ENCODE data around the gene IGSF9B.

Gene IGSF9B

DNA sequence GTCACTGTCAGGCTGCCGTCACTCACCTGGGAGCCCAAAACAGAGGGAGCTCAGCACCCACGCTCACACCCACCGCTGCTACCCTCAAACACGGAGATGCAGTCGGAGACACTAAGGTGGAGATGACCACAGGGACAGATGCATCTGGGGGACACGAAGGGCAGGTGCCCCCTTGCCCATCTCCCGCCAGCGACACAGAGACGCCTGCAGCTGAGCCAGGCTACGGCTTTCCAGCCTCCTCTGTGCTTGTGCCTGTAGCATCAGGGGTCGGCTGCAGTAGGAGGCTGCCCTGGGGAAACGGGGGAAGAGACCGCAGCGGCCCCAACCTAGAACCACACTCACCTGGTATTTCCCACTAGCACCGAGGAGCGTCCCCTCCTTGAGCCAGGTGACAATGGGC lies 19.3 kb downstream of the IGSF9B start:
- no peak overlapping the region for H3K27ac Mint-ChIP-seq
- TF ChIP-seq, protein P1, sequence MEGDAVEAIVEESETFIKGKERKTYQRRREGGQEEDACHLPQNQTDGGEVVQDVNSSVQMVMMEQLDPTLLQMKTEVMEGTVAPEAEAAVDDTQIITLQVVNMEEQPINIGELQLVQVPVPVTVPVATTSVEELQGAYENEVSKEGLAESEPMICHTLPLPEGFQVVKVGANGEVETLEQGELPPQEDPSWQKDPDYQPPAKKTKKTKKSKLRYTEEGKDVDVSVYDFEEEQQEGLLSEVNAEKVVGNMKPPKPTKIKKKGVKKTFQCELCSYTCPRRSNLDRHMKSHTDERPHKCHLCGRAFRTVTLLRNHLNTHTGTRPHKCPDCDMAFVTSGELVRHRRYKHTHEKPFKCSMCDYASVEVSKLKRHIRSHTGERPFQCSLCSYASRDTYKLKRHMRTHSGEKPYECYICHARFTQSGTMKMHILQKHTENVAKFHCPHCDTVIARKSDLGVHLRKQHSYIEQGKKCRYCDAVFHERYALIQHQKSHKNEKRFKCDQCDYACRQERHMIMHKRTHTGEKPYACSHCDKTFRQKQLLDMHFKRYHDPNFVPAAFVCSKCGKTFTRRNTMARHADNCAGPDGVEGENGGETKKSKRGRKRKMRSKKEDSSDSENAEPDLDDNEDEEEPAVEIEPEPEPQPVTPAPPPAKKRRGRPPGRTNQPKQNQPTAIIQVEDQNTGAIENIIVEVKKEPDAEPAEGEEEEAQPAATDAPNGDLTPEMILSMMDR (IDR thresholded peaks at IDR 0.05; ENCODE audit: unreplicated experiment in 3 of 3): no peak
- H3K4me3 Mint-ChIP-seq: no peak overlapping the region

DNA sequence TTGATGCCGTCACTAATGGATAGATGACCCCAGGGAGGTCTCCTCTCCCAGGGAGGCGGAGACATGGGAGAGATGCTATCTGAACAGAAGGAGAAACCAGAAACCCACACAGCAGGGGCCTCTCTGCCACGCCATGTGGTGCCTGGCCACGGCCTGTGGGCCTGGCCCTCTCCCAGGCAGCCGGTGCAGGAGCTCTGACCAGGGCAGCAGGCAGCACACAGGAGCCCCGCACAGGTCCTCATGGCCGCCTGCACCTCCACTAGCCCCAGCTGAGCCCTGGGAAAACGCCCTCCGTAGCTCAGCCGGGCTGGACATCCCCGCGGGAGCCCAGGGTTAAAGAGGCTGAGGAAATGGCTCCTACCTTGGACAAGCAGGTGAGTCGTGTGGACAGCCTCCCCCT lies 19.8 kb downstream of the IGSF9B start:
- no peak overlapping the region for H3K4me3 Mint-ChIP-seq
- H3K4me1 Mint-ChIP-seq: peaks cover 6% of the 10 kb centered on the region
- TF ChIP-seq, protein P1 (IDR thresholded peaks at IDR 0.05; ENCODE audit: unreplicated experiment in 3 of 3): no peak
- peaks cover 31% of the 10 kb centered on the region for H3K36me3 Mint-ChIP-seq (ENCODE audit: low read depth)
- H3K27me3 Mint-ChIP-seq (ENCODE audit: low read depth): peaks cover 14% of the 10 kb centered on the region
- no peaks in the 10 kb centered on the region for H3K9me3 Mint-ChIP-seq
- H3K27ac Mint-ChIP-seq: no peak overlapping the region

More for the DNA sequence above, 19.3 kb downstream of the IGSF9B start:
- H3K27me3 Mint-ChIP-seq (ENCODE audit: low read depth): peaks cover 14% of the 10 kb centered on the region
- H3K9me3 Mint-ChIP-seq: no peaks in the 10 kb centered on the region
- H3K4me1 Mint-ChIP-seq: peaks cover 6% of the 10 kb centered on the region
- peaks cover 31% of the 10 kb centered on the region for H3K36me3 Mint-ChIP-seq (ENCODE audit: low read depth)

DNA sequence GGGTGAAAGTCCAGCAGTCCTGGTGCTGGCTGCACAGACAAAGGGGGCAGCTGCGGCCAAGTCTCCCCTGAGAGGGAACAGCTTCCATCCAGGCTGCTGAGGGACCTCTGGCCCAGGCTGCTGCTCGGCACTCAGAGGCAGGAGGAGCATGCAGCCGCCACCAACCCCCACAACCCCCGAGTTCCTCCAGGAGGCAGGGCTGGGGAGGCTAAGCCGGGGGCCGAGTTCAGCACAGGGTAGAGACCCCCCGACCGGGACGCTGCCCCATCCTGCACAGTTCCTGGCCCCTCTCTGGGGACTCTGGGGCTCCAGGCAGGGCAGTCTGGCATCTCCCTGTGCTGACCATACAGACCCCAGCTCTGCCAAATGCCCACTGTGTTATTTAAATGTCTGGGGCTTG lies 20.2 kb downstream of the IGSF9B start:
- H3K4me3 Mint-ChIP-seq: no peak overlapping the region
- H3K36me3 Mint-ChIP-seq (ENCODE audit: low read depth): peaks cover 28% of the 10 kb centered on the region
- peaks cover 14% of the 10 kb centered on the region for H3K27me3 Mint-ChIP-seq (ENCODE audit: low read depth)
- H3K4me1 Mint-ChIP-seq: peaks cover 6% of the 10 kb centered on the region
- no peaks in the 10 kb centered on the region for H3K9me3 Mint-ChIP-seq
- peak overlapping the region in 1 of 3 experiments; percentile 76 for H3K27ac Mint-ChIP-seq
- TF ChIP-seq, protein P1 (IDR thresholded peaks at IDR 0.05; ENCODE audit: unreplicated experiment in 3 of 3): no peak

DNA sequence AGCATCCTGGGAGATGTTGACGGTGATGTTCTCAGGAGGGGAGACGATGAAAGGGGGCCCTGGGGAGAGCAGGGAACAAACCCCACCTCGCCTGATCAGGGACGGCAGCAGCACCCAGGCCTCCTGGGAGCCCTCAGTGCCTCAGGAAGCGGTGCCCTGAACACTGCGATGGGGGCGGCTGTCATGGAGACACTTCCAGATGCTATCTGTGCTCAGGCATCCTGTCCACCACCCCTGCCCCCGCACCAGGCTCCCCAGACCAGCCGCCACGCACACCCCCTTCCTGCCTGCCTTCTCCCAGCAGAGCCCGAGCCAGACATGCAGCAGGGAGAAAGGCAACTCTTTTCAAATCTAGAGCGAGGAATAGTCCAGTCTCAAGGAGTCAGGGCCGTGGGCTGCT lies 20.6 kb downstream of the IGSF9B start:
- Mint-ChIP-seq H3K27me3 (ENCODE audit: low read depth) (peaks cover 14% of the 10 kb centered on the region), H3K9me3 (no peaks in the 10 kb centered on the region), H3K4me1 (peaks cover 6% of the 10 kb centered on the region), H3K4me3 (no peak overlapping the region), H3K27ac (peak overlapping the region in 1 of 3 experiments; percentile 76), H3K36me3 (ENCODE audit: low read depth) (peaks cover 27% of the 10 kb centered on the region)
- TF ChIP-seq, protein P1 (IDR thresholded peaks at IDR 0.05; ENCODE audit: unreplicated experiment in 3 of 3): no peak

DNA sequence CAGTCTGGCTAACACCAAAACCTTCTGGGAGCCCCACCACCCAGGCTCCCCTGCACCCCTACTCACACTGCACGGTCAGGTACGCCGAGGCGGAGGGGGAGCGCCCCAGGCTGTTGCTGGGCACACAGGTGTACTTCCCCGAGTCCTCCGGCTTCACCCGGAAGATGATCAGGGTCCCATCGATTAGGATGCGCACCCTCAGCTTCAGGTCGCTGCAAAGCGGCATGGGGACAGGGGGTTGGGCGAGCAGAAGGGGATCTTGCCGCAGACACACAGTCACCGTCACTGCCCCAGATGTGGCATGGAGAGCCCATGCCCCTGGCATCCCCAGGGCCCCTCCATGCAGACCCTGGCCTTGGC lies 21.2 kb downstream of the IGSF9B start:
- H3K27me3 Mint-ChIP-seq (ENCODE audit: low read depth): peaks cover 14% of the 10 kb centered on the region
- H3K4me1 Mint-ChIP-seq: peaks cover 6% of the 10 kb centered on the region
- H3K9me3 Mint-ChIP-seq: no peaks in the 10 kb centered on the region
- no peak overlapping the region for H3K27ac Mint-ChIP-seq
- no peak overlapping the region for H3K4me3 Mint-ChIP-seq
- TF ChIP-seq, protein P1 (IDR thresholded peaks at IDR 0.05; ENCODE audit: unreplicated experiment in 3 of 3): no peak
- peaks cover 26% of the 10 kb centered on the region for H3K36me3 Mint-ChIP-seq (ENCODE audit: low read depth)
